ENCODE measurements around the gene RAB11A.
A peak's percentile ranks its signal among the peaks of the same experiment; 100 is the strongest.

The RAB11A gene

DNA sequence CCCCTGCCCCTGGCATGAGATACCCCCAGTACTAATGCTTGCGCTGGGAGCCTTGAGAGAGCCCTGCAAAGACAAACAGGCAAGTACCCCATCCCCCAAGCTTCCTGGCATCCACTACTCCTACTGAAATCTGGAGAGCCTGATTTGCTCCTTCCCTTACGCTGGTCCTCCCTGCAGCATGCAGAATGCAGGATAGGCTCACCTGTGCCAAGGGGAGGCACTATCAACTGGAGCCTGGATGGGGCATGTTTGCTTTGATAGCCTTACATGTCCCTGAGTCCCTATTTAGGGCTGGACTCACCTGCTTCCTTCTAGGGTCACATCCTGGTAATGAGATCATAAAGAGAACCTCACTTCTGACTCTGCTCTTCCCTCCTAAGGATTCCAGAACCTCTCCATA is 42.9 kb downstream of the RAB11A start:
- H3K9me3 ChIP-seq (ENCODE audit: control insufficient read depth, low read length), result no peaks in the 10 kb centered on the region
- peaks cover 29% of the 10 kb centered on the region for H3K36me3 ChIP-seq (ENCODE audit: control insufficient read depth, insufficient read depth, low read length, severe bottlenecking)
- H3K9ac ChIP-seq (ENCODE audit: low read length), result no peak overlapping the region
- H3K4me1 ChIP-seq (ENCODE audit: control insufficient read depth, insufficient read depth, low read length), result peaks cover 21% of the 10 kb centered on the region
- no peak for DNase-seq (ENCODE audit: low read depth)
- no peak overlapping the region for H3K4me3 ChIP-seq (ENCODE audit: low read length)
- H3K27me3 ChIP-seq (replicated peaks; ENCODE audit: control insufficient read depth, insufficient read depth, low read length), result no peaks in the 10 kb centered on the region

DNA sequence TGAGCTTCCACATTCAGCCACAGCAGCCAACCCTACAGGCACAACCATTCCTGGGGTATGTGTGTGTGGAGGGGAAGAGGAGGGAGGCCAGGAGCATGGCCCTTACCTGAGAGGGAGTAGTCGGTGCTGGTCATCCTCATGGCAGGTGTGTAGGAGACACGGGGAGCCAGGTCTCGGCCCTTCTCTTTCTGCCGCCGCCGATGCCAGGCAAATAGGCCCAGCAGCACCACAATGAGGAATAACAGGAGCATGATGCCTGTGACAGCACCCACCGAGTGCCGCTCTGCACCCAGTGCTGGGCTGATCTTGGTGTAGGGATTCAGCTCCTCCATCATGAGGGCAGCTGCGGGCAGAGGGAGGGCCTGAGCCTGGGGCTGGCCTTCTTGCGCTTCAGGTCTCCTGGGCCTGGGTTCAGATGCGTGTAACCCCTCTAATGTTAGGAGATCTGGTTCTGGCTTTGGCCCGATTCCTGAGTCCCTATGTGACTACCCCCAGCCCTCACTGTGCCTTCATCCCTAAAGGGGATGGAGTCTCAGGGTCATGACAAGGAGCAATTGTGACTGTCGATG is 44.4 kb downstream of the RAB11A start:
- peaks cover 35% of the 10 kb centered on the region for H3K4me1 ChIP-seq (ENCODE audit: control insufficient read depth, insufficient read depth, low read length)
- H3K27me3 ChIP-seq (replicated peaks; ENCODE audit: control insufficient read depth, insufficient read depth, low read length), result no peaks in the 10 kb centered on the region
- no peak for DNase-seq (ENCODE audit: low read depth)
- no peak overlapping the region for H3K4me3 ChIP-seq (ENCODE audit: low read length)
- peaks cover 18% of the 10 kb centered on the region for H3K36me3 ChIP-seq (ENCODE audit: control insufficient read depth, insufficient read depth, low read length, severe bottlenecking)
- no peak overlapping the region for H3K9ac ChIP-seq (ENCODE audit: low read length)
- H3K9me3 ChIP-seq (ENCODE audit: control insufficient read depth, low read length), result no peaks in the 10 kb centered on the region

GRCh38 chr15:65914386-65914785 is 45.1 kb downstream of the RAB11A start:
- no peak for DNase-seq (ENCODE audit: low read depth)
- no peaks in the 10 kb centered on the region for H3K27me3 ChIP-seq (replicated peaks; ENCODE audit: control insufficient read depth, insufficient read depth, low read length)
- H3K36me3 ChIP-seq (ENCODE audit: control insufficient read depth, insufficient read depth, low read length, severe bottlenecking), result peaks cover 18% of the 10 kb centered on the region
- no peak overlapping the region for H3K9ac ChIP-seq (ENCODE audit: low read length)
- no peaks in the 10 kb centered on the region for H3K9me3 ChIP-seq (ENCODE audit: control insufficient read depth, low read length)
- no peak overlapping the region for H3K4me3 ChIP-seq (ENCODE audit: low read length)
- H3K4me1 ChIP-seq (ENCODE audit: control insufficient read depth, insufficient read depth, low read length), result peaks cover 36% of the 10 kb centered on the region

DNA sequence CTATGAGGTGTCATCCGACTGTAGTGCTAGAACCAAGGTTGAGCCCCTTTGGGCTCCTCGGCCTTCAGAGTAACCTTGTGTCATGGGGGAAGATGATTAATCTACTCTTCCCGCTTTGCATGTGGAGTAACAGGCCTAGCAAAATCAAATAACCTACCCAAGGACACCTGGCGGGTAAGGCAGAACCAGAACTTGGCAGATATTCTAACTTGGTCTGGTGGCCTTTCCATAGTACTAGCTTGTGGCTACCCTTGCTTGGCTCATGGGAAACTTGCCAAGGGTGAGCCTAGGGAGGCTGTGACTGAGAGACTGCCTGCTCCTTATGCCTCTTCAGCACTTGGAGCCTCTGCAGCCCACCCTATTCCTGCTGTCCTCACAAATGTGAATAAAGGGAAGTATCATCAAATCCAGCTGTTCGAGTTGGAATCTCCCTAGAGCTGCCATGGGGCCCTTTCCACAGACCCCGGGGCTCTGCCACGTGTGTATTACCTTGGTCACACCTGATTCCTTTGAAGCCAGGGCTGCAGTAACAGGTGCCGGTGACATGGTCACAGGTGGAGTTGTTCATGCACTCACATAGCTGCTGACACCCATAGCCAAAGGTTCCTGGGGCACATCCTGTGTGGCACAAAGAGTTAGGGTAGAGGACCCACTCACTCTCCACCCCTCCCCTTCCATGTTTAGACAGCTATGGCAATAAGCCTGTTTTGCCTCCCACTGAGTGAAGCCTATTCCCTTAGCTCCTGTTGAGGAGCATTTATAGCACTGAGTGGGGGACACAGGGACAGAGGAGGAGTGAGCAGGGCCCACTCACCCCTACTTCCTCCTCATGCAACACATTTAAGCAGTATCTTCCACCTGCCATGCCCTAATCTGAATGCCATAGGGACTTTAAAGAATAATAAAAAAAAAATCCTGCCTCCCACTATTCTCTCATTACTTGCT is 46.0 kb downstream of the RAB11A start:
- Histone ChIP-seq H3K4me3 (ENCODE audit: low read length) (no peak overlapping the region), H3K4me1 (ENCODE audit: control insufficient read depth, insufficient read depth, low read length) (peaks cover 40% of the 10 kb centered on the region), H3K9ac (ENCODE audit: low read length) (no peak overlapping the region), H3K9me3 (ENCODE audit: control insufficient read depth, low read length) (no peaks in the 10 kb centered on the region), H3K27me3 (replicated peaks; ENCODE audit: control insufficient read depth, insufficient read depth, low read length) (no peaks in the 10 kb centered on the region), H3K36me3 (ENCODE audit: control insufficient read depth, insufficient read depth, low read length, severe bottlenecking) (peaks cover 13% of the 10 kb centered on the region)
- no peak for DNase-seq (ENCODE audit: low read depth)

GRCh38 chr15:65916041-65916663 is 46.9 kb downstream of the RAB11A start:
- no peak for DNase-seq (ENCODE audit: low read depth)
- no peak overlapping the region for H3K9ac ChIP-seq (ENCODE audit: low read length)
- peaks cover 4% of the 10 kb centered on the region for H3K36me3 ChIP-seq (ENCODE audit: control insufficient read depth, insufficient read depth, low read length, severe bottlenecking)
- no peak overlapping the region for H3K4me3 ChIP-seq (ENCODE audit: low read length)
- no peaks in the 10 kb centered on the region for H3K27me3 ChIP-seq (replicated peaks; ENCODE audit: control insufficient read depth, insufficient read depth, low read length)
- H3K4me1 ChIP-seq (ENCODE audit: control insufficient read depth, insufficient read depth, low read length), result peaks cover 49% of the 10 kb centered on the region
- H3K9me3 ChIP-seq (ENCODE audit: control insufficient read depth, low read length), result no peaks in the 10 kb centered on the region

- H3K4me1 ChIP-seq (ENCODE audit: control insufficient read depth, insufficient read depth, low read length), result peaks cover 52% of the 10 kb centered on the region
- H3K27me3 ChIP-seq (replicated peaks; ENCODE audit: control insufficient read depth, insufficient read depth, low read length), result no peaks in the 10 kb centered on the region
- H3K9me3 ChIP-seq (ENCODE audit: control insufficient read depth, low read length), result no peaks in the 10 kb centered on the region
- peak overlapping the region; percentile 38 for H3K4me3 ChIP-seq (ENCODE audit: low read length)
- peak; percentile 83 for DNase-seq (ENCODE audit: low read depth)
- no peak overlapping the region for H3K9ac ChIP-seq (ENCODE audit: low read length)
- H3K36me3 ChIP-seq (ENCODE audit: control insufficient read depth, insufficient read depth, low read length, severe bottlenecking), result peaks cover 3% of the 10 kb centered on the region
Observed at GRCh38 chr15:65916664-65917406, 47.5 kb downstream of the RAB11A start.

GRCh38 chr15:65917407-65917756 is 48.1 kb downstream of the RAB11A start:
- Histone ChIP-seq H3K4me1 (ENCODE audit: control insufficient read depth, insufficient read depth, low read length) (peaks cover 52% of the 10 kb centered on the region), H3K36me3 (ENCODE audit: control insufficient read depth, insufficient read depth, low read length, severe bottlenecking) (peaks cover 3% of the 10 kb centered on the region), H3K9ac (ENCODE audit: low read length) (no peak overlapping the region), H3K27me3 (replicated peaks; ENCODE audit: control insufficient read depth, insufficient read depth, low read length) (no peaks in the 10 kb centered on the region), H3K4me3 (ENCODE audit: low read length) (no peak overlapping the region), H3K9me3 (ENCODE audit: control insufficient read depth, low read length) (no peaks in the 10 kb centered on the region)
- no peak for DNase-seq (ENCODE audit: low read depth)

DNA sequence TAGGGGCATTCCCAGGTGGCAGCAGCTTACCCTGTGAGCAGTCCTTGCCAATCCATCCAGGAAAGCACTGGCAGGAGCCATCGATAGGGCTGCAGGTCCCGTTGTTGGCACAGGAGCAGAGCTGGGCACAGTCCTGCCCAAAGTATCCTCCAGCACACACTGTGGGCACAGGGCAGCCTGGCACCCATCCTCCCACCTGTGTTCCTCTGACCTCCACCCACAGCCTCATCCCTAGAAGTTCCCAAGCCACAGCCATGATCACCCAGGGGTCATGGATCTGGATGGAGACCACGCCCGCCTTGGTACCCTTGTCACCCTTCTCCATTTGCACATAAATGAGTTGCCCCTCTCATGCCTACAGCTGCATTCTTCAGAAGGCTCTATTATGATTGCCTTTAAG is 48.6 kb downstream of the RAB11A start:
- Histone ChIP-seq H3K9ac (ENCODE audit: low read length) (no peak overlapping the region), H3K9me3 (ENCODE audit: control insufficient read depth, low read length) (no peaks in the 10 kb centered on the region), H3K36me3 (ENCODE audit: control insufficient read depth, insufficient read depth, low read length, severe bottlenecking) (peaks cover 3% of the 10 kb centered on the region), H3K4me1 (ENCODE audit: control insufficient read depth, insufficient read depth, low read length) (peaks cover 52% of the 10 kb centered on the region), H3K4me3 (ENCODE audit: low read length) (no peak overlapping the region), H3K27me3 (replicated peaks; ENCODE audit: control insufficient read depth, insufficient read depth, low read length) (no peaks in the 10 kb centered on the region)
- no peak for DNase-seq (ENCODE audit: low read depth)

DNA sequence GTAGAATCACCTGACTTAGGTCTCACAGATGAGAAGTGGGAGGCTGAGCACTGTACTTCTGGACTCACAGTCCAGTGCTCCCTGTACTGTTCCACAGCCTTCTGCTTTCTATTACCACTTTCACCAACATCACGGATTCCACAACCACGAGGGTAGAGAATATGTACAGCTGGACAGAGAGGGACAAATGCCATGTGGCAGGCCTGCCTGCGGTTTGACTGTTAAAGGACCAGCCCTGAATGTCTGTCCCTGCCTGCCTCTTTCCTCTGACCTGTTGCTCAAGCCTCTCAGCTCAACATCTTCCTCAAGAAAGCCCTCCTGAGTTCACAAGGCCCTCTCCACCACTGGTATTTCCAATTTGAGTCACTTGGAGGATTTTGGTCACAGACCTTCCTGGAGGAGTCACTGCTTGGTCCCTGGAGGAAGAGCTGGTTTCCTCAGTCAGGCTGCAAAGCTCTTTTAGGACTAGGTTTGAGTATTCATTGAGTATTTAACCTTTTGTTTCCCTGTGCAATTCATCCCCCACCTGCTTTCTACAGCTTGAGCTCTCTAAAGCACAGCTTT is 49.1 kb downstream of the RAB11A start:
- no peak overlapping the region for H3K4me3 ChIP-seq (ENCODE audit: low read length)
- H3K36me3 ChIP-seq (ENCODE audit: control insufficient read depth, insufficient read depth, low read length, severe bottlenecking), result peaks cover 3% of the 10 kb centered on the region
- H3K9me3 ChIP-seq (ENCODE audit: control insufficient read depth, low read length), result no peaks in the 10 kb centered on the region
- H3K4me1 ChIP-seq (ENCODE audit: control insufficient read depth, insufficient read depth, low read length), result peaks cover 52% of the 10 kb centered on the region
- no peaks in the 10 kb centered on the region for H3K27me3 ChIP-seq (replicated peaks; ENCODE audit: control insufficient read depth, insufficient read depth, low read length)
- DNase-seq (ENCODE audit: low read depth), result no peak
- no peak overlapping the region for H3K9ac ChIP-seq (ENCODE audit: low read length)

GRCh38 chr15:65918945-65919344 is 49.7 kb downstream of the RAB11A start:
- Histone ChIP-seq H3K27me3 (replicated peaks; ENCODE audit: control insufficient read depth, insufficient read depth, low read length) (no peaks in the 10 kb centered on the region), H3K9ac (ENCODE audit: low read length) (no peak overlapping the region), H3K4me3 (ENCODE audit: low read length) (no peak overlapping the region), H3K9me3 (ENCODE audit: control insufficient read depth, low read length) (no peaks in the 10 kb centered on the region), H3K36me3 (ENCODE audit: control insufficient read depth, insufficient read depth, low read length, severe bottlenecking) (peaks cover 3% of the 10 kb centered on the region), H3K4me1 (ENCODE audit: control insufficient read depth, insufficient read depth, low read length) (peaks cover 52% of the 10 kb centered on the region)
- no peak for DNase-seq (ENCODE audit: low read depth)

DNA sequence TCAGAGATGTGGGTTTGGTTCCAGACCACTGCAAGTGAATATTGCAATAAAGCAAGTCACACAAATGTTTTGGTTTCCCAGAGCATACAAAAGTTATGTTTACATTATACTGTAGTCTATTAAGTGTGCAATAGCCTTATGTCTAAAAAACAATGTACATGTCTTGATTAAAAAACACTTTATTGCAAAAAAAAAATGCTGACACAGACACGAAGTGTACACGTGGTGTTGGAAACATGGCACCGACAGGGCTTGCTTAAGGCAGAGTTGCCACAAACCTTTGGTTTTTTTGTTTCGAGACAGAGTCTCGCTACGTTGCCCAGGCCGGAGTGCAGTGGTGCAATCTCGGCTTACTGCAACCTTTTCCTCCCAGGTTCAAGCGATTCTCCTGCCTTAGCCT is 50.1 kb downstream of the RAB11A start:
- no peaks in the 10 kb centered on the region for H3K27me3 ChIP-seq (replicated peaks; ENCODE audit: control insufficient read depth, insufficient read depth, low read length)
- peaks cover 3% of the 10 kb centered on the region for H3K36me3 ChIP-seq (ENCODE audit: control insufficient read depth, insufficient read depth, low read length, severe bottlenecking)
- no peak overlapping the region for H3K4me3 ChIP-seq (ENCODE audit: low read length)
- no peak overlapping the region for H3K9ac ChIP-seq (ENCODE audit: low read length)
- no peak for DNase-seq (ENCODE audit: low read depth)
- peaks cover 49% of the 10 kb centered on the region for H3K4me1 ChIP-seq (ENCODE audit: control insufficient read depth, insufficient read depth, low read length)
- no peaks in the 10 kb centered on the region for H3K9me3 ChIP-seq (ENCODE audit: control insufficient read depth, low read length)

Data from adipocyte (in vitro differentiated cells).